ENCODE results near the gene BBIP1.

DNA sequence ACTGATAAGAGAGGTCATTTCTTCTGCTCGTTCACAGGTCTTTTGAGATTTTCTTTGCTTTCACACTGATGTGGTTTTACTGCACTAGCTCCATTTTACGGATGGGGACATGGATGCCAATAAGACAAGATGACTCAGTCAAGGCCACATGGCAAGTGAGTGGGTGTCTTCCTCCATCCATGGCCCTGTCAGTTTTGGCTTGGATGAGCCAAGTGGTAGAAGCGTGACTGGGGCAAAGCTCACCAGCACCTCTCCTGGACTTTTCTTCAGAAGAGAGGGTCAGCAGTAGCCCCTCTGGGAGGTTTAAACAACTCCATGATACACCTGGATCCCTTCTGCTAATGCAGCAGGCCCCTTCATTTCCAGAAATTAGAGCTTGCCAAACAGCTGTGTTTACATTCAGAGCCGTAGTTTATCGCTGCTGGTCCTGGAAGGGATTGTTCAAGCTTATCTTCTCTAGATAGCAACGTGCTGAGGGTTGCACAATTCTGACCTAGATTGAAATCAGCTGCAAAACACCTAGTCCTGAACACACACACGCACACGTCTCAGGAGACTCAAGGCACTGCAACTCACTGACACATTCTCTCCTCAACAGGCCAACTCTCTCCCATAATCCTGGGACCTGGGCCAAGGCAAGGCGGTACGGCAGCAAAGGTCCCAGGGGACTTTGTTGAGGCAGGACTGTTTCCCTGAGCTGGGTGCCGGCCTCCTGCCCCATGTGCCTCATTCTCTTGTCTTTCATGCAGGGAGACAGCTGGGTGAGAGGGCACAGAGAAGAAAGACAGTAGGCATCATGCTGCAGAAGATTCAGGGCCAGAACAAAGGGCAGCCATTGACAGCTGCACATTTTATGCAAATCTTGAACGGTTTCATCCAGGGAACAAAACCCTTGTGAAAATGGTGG lies 61.5 kb downstream of the BBIP1 start:
- TF ChIP-seq, protein P1, sequence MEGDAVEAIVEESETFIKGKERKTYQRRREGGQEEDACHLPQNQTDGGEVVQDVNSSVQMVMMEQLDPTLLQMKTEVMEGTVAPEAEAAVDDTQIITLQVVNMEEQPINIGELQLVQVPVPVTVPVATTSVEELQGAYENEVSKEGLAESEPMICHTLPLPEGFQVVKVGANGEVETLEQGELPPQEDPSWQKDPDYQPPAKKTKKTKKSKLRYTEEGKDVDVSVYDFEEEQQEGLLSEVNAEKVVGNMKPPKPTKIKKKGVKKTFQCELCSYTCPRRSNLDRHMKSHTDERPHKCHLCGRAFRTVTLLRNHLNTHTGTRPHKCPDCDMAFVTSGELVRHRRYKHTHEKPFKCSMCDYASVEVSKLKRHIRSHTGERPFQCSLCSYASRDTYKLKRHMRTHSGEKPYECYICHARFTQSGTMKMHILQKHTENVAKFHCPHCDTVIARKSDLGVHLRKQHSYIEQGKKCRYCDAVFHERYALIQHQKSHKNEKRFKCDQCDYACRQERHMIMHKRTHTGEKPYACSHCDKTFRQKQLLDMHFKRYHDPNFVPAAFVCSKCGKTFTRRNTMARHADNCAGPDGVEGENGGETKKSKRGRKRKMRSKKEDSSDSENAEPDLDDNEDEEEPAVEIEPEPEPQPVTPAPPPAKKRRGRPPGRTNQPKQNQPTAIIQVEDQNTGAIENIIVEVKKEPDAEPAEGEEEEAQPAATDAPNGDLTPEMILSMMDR (IDR thresholded peaks at IDR 0.05) = no peak
- TF ChIP-seq POLR2A (IDR thresholded peaks at IDR 0.05) = no peak
